Ishikawa (cell line): ENCODE data around the gene SRSF7.

Experiments used
- CEBPB ChIP-seq: IDR thresholded peaks from 2 replicates; pipeline ENCODE4 v1.6.1; 2012
- CREB1 ChIP-seq: IDR thresholded peaks from 2 replicates; pipeline ENCODE4 v1.6.1; 2012; ENCODE audit warnings: low read depth
- EGR1 ChIP-seq: IDR thresholded peaks from 2 replicates; pipeline ENCODE4 v1.6.1; 2012
- EP300 ChIP-seq: IDR thresholded peaks from 2 replicates; pipeline ENCODE4 v1.6.1; 2012; ENCODE audit warnings: borderline replicate concordance
- FOXM1 ChIP-seq: IDR thresholded peaks from 2 replicates; pipeline ENCODE4 v1.6.1; 2012; ENCODE audit warnings: low read depth, borderline replicate concordance
- MAX ChIP-seq: IDR thresholded peaks from 2 replicates; pipeline ENCODE4 v1.6.1; 2012
- NFIC ChIP-seq: IDR thresholded peaks from 2 replicates; pipeline ENCODE4 v1.6.1; 2012
- RAD21 ChIP-seq: IDR thresholded peaks from 2 replicates; pipeline ENCODE4 v1.6.1; 2012; ENCODE audit warnings: low read depth
- REST ChIP-seq: IDR thresholded peaks from 2 replicates; pipeline ENCODE4 v1.6.1; 2012; ENCODE audit warnings: low read depth, mild to moderate bottlenecking
- TAF1 ChIP-seq: IDR thresholded peaks from 2 replicates; pipeline ENCODE4 v1.6.1; 2012; ENCODE audit warnings: low read depth, mild to moderate bottlenecking
- TCF12 ChIP-seq: IDR thresholded peaks from 2 replicates; pipeline ENCODE4 v1.6.1; 2012; ENCODE audit warnings: low read depth
- TEAD4 ChIP-seq: IDR thresholded peaks from 2 replicates; pipeline ENCODE4 v1.6.1; 2012
- USF1 ChIP-seq: IDR thresholded peaks from 2 replicates; pipeline ENCODE4 v1.6.1; 2012
- YY1 ChIP-seq: IDR thresholded peaks from 2 replicates; pipeline ENCODE4 v1.6.1; 2012; ENCODE audit warnings: low read depth
- ZBTB7A ChIP-seq: IDR thresholded peaks from 2 replicates; pipeline ENCODE4 v1.6.1; 2012; ENCODE audit warnings: low read depth

Gene SRSF7

GRCh38 chr2:38716185-38716584, 35.0 kb downstream of the SRSF7 start:
- TF ChIP-seq EP300 (no peak), ZBTB7A (no peak), TAF1 (no peak), RAD21 (no peak), USF1 (no peak), YY1 (no peak), NFIC (no peak), FOXM1 (no peak), TEAD4 (no peak), TCF12 (no peak)

- TF ChIP-seq NFIC (no peak), EP300 (no peak), TAF1 (no peak), CREB1 (no peak), CEBPB (no peak), EGR1 (no peak), REST (no peak), TCF12 (no peak), RAD21 (no peak), USF1 (no peak), YY1 (no peak), FOXM1 (no peak), MAX (no peak), ZBTB7A (no peak), TEAD4 (no peak)
Measured at GRCh38 chr2:38713338-38713737, 37.8 kb downstream of the SRSF7 start.

- TF ChIP-seq YY1 (no peak), CREB1 (no peak)
Measured at GRCh38 chr2:38712871-38713270, 38.3 kb downstream of the SRSF7 start.

- TF ChIP-seq YY1 = no peak
- TF ChIP-seq TAF1 = no peak
- no peak for TF ChIP-seq TCF12
- no peak for TF ChIP-seq TEAD4
- no peak for TF ChIP-seq USF1
- TF ChIP-seq REST = no peak
- no peak for TF ChIP-seq NFIC
- no peak for TF ChIP-seq FOXM1
Measured at GRCh38 chr2:38712413-38712812, 38.7 kb downstream of the SRSF7 start.

- TF ChIP-seq FOXM1 = no peak
- TF ChIP-seq CREB1 = no peak
- TF ChIP-seq REST = no peak
- no peak for TF ChIP-seq EGR1
- TF ChIP-seq NFIC = no peak
- TF ChIP-seq TEAD4 = no peak
- no peak for TF ChIP-seq CEBPB
- TF ChIP-seq EP300 = no peak
- TF ChIP-seq MAX = no peak
- TF ChIP-seq ZBTB7A = no peak
- no peak for TF ChIP-seq TCF12
- no peak for TF ChIP-seq YY1
- no peak for TF ChIP-seq RAD21
- TF ChIP-seq USF1 = no peak
Measured at GRCh38 chr2:38711558-38711957, 39.6 kb downstream of the SRSF7 start.
